Stomach (tissue), 9 donors: ENCODE data around the gene PAXIP1. TPM values are rescaled to one million over a fixed set of nuclear protein-coding genes. Genes with fewer than 3 reads are reported as not detected.

Source experiments
- DNase-seq, 2 donors: peaks; one replicate each; pipeline versions ENCODE4 v3.0.0 to v3.0.0-alpha.2; 2013 to 2019
- H3K27ac ChIP-seq, 5 donors: fragments of 200-600 bp in 4 of 5; sonication (generic) in 4 of 5; one replicate each; pipeline ENCODE4 v1.5.1; 2013 to 2019; ENCODE audit warnings: mild to moderate bottlenecking in 1 of 5, moderate library complexity in 1 of 5
- H3K27me3 ChIP-seq, 3 donors: fragments of 200-600 bp; sonication (generic); one replicate each; pipeline ENCODE4 v1.5.1; 2017 to 2019; ENCODE audit warnings: mixed run types in 1 of 3
- H3K36me3 ChIP-seq, 4 donors: fragments of 200-600 bp; sonication (generic); 1 replicate in 3 of 4; 2 replicates in 1 of 4; pipeline ENCODE4 v1.5.1; 2016 to 2019
- H3K4me1 ChIP-seq, 4 donors: fragments of 200-600 bp; sonication (generic); one replicate each; pipeline ENCODE4 v1.5.1; 2016 to 2019
- H3K4me3 ChIP-seq, 4 donors: fragments of 200-600 bp; sonication (generic) in 3 of 4; one replicate each; pipeline ENCODE4 v1.5.1; 2016 to 2019; ENCODE audit warnings: mild to moderate bottlenecking in 1 of 4
- H3K9me3 ChIP-seq, 4 donors: fragments of 200-600 bp; sonication (generic); one replicate each; pipeline ENCODE4 v1.5.1; 2016 to 2019
- EP300 ChIP-seq: sonication (generic); formaldehyde crosslinking; IDR thresholded peaks from one replicate; pipeline ENCODE4 v1.6.1; 2017; ENCODE audit warnings: antibody characterized with exemption
- POLR2A ChIP-seq, 4 donors: fragments of 450-650 bp; IDR thresholded peaks; one replicate each; pipeline ENCODE4 v1.6.1; 2016; ENCODE audit warnings: antibody characterized with exemption in 4 of 4, control low read depth in 2 of 4, mild to moderate bottlenecking in 1 of 4, moderate library complexity in 1 of 4
- POLR2AphosphoS5 ChIP-seq, 3 donors: sonication (generic); formaldehyde crosslinking; IDR thresholded peaks; one replicate each; pipeline ENCODE4 v1.6.1; 2016; ENCODE audit warnings: antibody characterized with exemption in 3 of 3
- WGBS, 5 donors: extraction: QIAGEN DNeasy Blood & Tissue Kit in 3 of 5; methylation state at CpG; one replicate each; pipeline versions ENCODE4 v1.1.5 to v1.1.7; 2013 to 2018; 5-methylcytosine and 5-hydroxymethylcytosine counted together
- intact Hi-C: fragments of 100-400 bp; cut with DNase I; formaldehyde crosslinking; loops from one replicate; pipeline ENCODE4 v1.15.1; 2023; ENCODE audit warnings: low total_unique reads
- polyA plus RNA-seq, 3 donors: library from polyadenylated mRNA; stranded (reverse); fragments of 200-250 nt; gene quantifications; one replicate each; pipeline ENCODE4 v1.2.3, GENCODE V29; 2013
- total RNA-seq, 5 donors: library from RNA; depleted of rRNA; stranded (reverse); fragments of >200 nt; gene quantifications; one replicate each; pipeline versions ENCODE4 v1.1.0 to v1.2.3, GENCODE V29; 2014 to 2016
- TF ChIP-seq, protein P1 (sequence below), 7 experiments: fragments of 450-650 bp in 4 of 7; fragments of 200-600 bp in 3 of 7; sonication (generic) in 3 of 7; IDR thresholded peaks; one replicate each; pipeline ENCODE4 v1.5.1; 2016 to 2019; ENCODE audit warnings: antibody characterized with exemption in 7 of 7, control low read depth in 2 of 7, mild to moderate bottlenecking in 1 of 7
- donor health status: healthy with polysubstance abuse.
- donor health status: Bipolar disorder and iron deficiency.
- donor health status: healthy.

The PAXIP1 gene
- total and polyA plus RNA-seq, 8 donors = 0.87 to 24.1 (median 4.6) TPM

DNA sequence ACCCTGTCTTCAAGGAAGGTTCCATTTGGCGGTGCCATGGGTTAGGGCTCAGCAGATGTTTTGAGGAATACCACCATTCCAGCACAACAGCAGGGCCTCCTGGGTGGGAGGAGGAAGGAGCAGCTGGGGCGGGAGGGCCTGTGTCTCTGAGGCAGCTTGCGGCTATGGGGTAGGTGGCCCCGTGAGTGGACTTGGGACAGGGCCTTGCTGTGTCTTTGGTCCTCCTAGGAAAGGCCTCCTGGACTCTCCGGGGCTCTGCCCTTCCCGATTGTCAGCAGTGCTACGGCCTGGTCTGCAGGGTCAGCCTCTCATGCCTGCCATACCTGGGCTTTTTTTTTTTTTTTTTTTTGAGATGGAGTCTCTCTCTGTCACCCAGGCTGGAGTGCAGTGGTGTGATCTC, 96.7 kb downstream of the PAXIP1 start:
- intact Hi-C loops = no loop called here
- 94 to 99% (median 95%) methylated on average over 7 of the region's 7 CpGs for WGBS, 5 donors
- TF ChIP-seq POLR2AphosphoS5 (IDR thresholded peaks at IDR 0.05) (no peak), POLR2A (IDR thresholded peaks at IDR 0.05) (no peak), EP300 (no peak)
- TF ChIP-seq, protein P1, sequence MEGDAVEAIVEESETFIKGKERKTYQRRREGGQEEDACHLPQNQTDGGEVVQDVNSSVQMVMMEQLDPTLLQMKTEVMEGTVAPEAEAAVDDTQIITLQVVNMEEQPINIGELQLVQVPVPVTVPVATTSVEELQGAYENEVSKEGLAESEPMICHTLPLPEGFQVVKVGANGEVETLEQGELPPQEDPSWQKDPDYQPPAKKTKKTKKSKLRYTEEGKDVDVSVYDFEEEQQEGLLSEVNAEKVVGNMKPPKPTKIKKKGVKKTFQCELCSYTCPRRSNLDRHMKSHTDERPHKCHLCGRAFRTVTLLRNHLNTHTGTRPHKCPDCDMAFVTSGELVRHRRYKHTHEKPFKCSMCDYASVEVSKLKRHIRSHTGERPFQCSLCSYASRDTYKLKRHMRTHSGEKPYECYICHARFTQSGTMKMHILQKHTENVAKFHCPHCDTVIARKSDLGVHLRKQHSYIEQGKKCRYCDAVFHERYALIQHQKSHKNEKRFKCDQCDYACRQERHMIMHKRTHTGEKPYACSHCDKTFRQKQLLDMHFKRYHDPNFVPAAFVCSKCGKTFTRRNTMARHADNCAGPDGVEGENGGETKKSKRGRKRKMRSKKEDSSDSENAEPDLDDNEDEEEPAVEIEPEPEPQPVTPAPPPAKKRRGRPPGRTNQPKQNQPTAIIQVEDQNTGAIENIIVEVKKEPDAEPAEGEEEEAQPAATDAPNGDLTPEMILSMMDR (IDR thresholded peaks at IDR 0.05) = no peak

DNA sequence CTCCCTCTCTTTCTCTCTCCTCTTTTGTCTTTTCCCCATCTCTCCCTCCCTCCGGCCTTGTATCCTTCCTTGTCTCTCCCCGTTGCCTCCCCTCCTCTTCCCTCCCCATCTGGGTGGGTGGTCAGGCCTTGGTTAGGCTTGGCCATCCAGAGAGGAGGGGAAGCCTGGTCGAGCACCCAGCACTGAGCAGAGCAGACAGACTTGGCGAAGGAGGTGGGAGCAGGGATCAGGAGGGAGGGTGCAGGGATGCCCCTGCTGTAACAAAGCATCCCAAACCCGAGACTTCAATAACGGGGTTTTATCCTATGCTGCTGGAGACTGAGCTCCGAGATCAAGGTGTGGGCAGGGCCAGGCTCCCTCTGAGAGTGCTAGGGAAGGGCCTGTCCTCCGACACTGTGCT, 97.3 kb downstream of the PAXIP1 start:
- TF ChIP-seq EP300 (no peak), POLR2A (IDR thresholded peaks at IDR 0.05) (no peak), POLR2AphosphoS5 (IDR thresholded peaks at IDR 0.05) (no peak)
- TF ChIP-seq, protein P1 (IDR thresholded peaks at IDR 0.05) = no peak
- no peak for DNase-seq
- intact Hi-C loops = no loop called here
- Histone ChIP-seq H3K4me3 (no peak overlapping the region), H3K9me3 (peaks cover 0 to 6% (median 2%) of the 10 kb centered on the region in 4 donors), H3K27me3 (peaks cover 0 to 20% (median 0%) of the 10 kb centered on the region in 3 donors), H3K27ac (no peak overlapping the region), H3K4me1 (peaks cover 12 to 22% (median 19%) of the 10 kb centered on the region in 4 donors), H3K36me3 (no peaks in the 10 kb centered on the region)
- 70 to 81% (median 77%) methylated on average over 6 to 8 of the region's 8 CpGs for WGBS, 5 donors

More for the DNA sequence above, 96.7 kb downstream of the PAXIP1 start:
- Histone ChIP-seq H3K36me3 (no peaks in the 10 kb centered on the region), H3K9me3 (peaks cover 4 to 12% (median 8%) of the 10 kb centered on the region in 4 donors), H3K4me1 (peaks cover 12 to 22% (median 19%) of the 10 kb centered on the region in 4 donors), H3K27ac (no peak overlapping the region), H3K4me3 (no peak overlapping the region), H3K27me3 (peaks cover 0 to 20% (median 0%) of the 10 kb centered on the region in 3 donors)
- DNase-seq = no peak

DNA sequence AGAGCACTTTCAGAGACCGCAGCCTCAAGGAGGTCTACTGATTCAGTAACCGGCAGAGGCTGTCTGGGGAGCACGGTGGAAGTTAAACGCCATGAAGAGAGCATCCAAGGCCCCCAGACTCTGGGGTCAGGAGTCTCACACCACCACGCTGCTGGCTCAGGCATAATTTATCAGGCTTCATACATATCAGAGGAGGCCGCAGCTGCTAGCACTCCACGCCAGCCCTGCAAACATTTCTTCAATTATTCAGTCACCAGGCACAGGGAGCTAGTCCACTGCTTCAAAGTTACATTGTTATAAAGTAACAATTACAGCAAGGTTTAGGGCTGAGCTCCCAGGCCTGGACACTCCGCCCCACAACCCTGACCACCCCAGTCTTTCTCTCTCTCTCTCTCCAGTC, 97.8 kb downstream of the PAXIP1 start:
- Histone ChIP-seq H3K27me3 (peaks cover 0 to 19% (median 0%) of the 10 kb centered on the region in 3 donors), H3K4me3 (no peak overlapping the region), H3K36me3 (no peaks in the 10 kb centered on the region), H3K9me3 (peaks cover 0 to 5% (median 0%) of the 10 kb centered on the region in 4 donors), H3K4me1 (peaks cover 12 to 22% (median 20%) of the 10 kb centered on the region in 4 donors), H3K27ac (peak overlapping the region in 1 of 5 donors; percentile 1)
- no peak for TF ChIP-seq EP300
- no peak for TF ChIP-seq POLR2AphosphoS5 (IDR thresholded peaks at IDR 0.05)
- TF ChIP-seq, protein P1 (IDR thresholded peaks at IDR 0.05) = no peak
- no peak for TF ChIP-seq POLR2A (IDR thresholded peaks at IDR 0.05)
- DNase-seq = no peak
- intact Hi-C loops = no loop called here
- 42 to 68% (median 48%) methylated on average over 7 to 8 of the region's 8 CpGs for WGBS, 5 donors

DNA sequence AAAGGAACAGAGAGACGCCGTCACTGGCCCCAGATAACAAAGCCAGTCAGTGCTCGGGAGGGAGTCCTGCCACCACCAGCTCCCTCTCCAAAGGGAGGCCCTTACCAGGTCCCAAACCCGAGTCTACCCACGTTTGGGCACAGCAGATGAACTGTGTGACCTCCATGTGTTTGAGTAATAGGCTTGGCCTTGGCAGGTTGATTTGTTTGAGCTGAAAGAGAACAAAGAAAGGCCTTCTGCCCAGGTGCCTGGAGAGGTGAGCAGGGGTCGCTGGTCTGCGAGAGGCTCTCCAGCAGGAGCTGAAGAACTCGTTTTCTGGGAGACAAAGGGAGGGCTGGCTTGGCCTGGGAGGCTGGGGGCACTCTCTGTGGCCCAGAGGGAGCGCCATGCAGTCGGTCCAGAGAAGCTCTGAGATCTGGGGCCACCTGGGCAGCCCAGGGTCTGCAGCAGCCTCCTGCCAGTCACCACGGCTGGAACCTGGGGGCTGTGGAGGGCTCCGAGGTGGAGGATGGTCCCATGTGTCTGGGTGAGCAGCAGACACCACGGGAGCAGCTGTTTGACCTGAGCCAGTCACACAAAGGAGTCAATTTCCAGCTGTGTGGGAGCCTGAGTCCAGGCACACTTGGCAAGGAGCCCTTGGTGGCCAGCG, 99.7 kb downstream of the PAXIP1 start:
- WGBS, 5 donors = 13 to 46% (median 30%) methylated on average over 12 to 14 of the region's 14 CpGs

More for the DNA sequence above, 99.7 kb downstream of the PAXIP1 start:
- intact Hi-C loops = no loop called here
- TF ChIP-seq EP300 (no peak), POLR2AphosphoS5 (IDR thresholded peaks at IDR 0.05) (peak in 1 of 3 donors; percentile 53)
- no peak overlapping the region for H3K4me3 ChIP-seq
- no peaks in the 10 kb centered on the region for H3K36me3 ChIP-seq
- peak overlapping the region; percentile 68 to 84 (median 75) for H3K27ac ChIP-seq
- H3K4me1 ChIP-seq = peaks cover 20 to 30% (median 29%) of the 10 kb centered on the region in 4 donors
- H3K27me3 ChIP-seq = peaks cover 0 to 8% (median 0%) of the 10 kb centered on the region in 3 donors
- peaks cover 0 to 5% (median 0%) of the 10 kb centered on the region in 4 donors for H3K9me3 ChIP-seq
- peak; percentile 71 to 85 for DNase-seq
